Retinal pigment epithelial cell (primary cell): ENCODE measurements around the gene EED.

Source experiments
- DNase-seq: peaks from one replicate; pipeline ENCODE4 v3.0.0-alpha.2; 2010; ENCODE audit warnings: low read depth
- H3K4me3 ChIP-seq: 2 replicates; pipeline ENCODE4 v1.5.1; 2011; ENCODE audit warnings: mild to moderate bottlenecking, low read length, control low read depth, moderate library complexity
- CTCF ChIP-seq: conservative IDR thresholded peaks from 2 replicates; pipeline ENCODE4 v1.5.1; 2011; ENCODE audit warnings: low read depth, low read length, control low read depth, inconsistent platforms

The EED gene

GRCh38 chr11:86244522-86245368 lies at the start of gene EED:
Gene EED (plus strand): TSS chr11:86244753. CDS start chr11:86245230, 477 bp downstream.
- no peak for TF ChIP-seq CTCF
- peak; percentile 84 for DNase-seq

GRCh38 chr11:86194998-86195397 lies 49.6 kb upstream of the EED start:
- no peak for DNase-seq
- H3K4me3 ChIP-seq, result no peak overlapping the region
- no peak for TF ChIP-seq CTCF

More at GRCh38 chr11:86244522-86245368, at the start of gene EED:
- H3K4me3 ChIP-seq, result peak within 1 kb of the TSS; percentile 94

GRCh38 chr11:86196085-86196696 lies 48.4 kb upstream of the EED start:
- no peak overlapping the region for H3K4me3 ChIP-seq
- TF ChIP-seq CTCF, result no peak
- no peak for DNase-seq

- DNase-seq, result no peak
- TF ChIP-seq CTCF, result no peak
- no peak overlapping the region for H3K4me3 ChIP-seq
Measured at GRCh38 chr11:86196913-86197312, 47.6 kb upstream of the EED start.

- no peak for TF ChIP-seq CTCF
- DNase-seq, result no peak
- no peak overlapping the region for H3K4me3 ChIP-seq
Measured at GRCh38 chr11:86197448-86197847, 47.1 kb upstream of the EED start.

- DNase-seq, result no peak
- TF ChIP-seq CTCF, result no peak
- H3K4me3 ChIP-seq, result no peak overlapping the region
Measured at GRCh38 chr11:86198139-86198538, 46.4 kb upstream of the EED start.

- H3K4me3 ChIP-seq, result no peak overlapping the region
- DNase-seq, result no peak
- TF ChIP-seq CTCF, result no peak
Measured at GRCh38 chr11:86199354-86199753, 45.2 kb upstream of the EED start.
